Kidney (tissue), 14 donors: ENCODE measurements around the gene GCSAM. TPM values are rescaled to one million over a fixed set of nuclear protein-coding genes. Genes with fewer than 3 reads are reported as not detected.
A peak's percentile ranks its signal among the peaks of the same experiment; 100 is the strongest.

ENCODE experiments used
- DNase-seq, 5 donors: peaks; one replicate each; pipeline ENCODE4 v3.0.0-alpha.2; 2013 to 2020
- FAIRE-seq: peaks from 2 replicates; lab custom pipeline; 2012; peaks lifted over from hg19 to GRCh38; lab: Jason Lieb, UNC
- H3K27ac ChIP-seq, 2 donors: one replicate each; pipeline ENCODE4 v1.7.0; 2013; ENCODE audit warnings: low read depth in 2 of 2, low read length in 2 of 2, inconsistent platforms in 1 of 2
- H3K27me3 ChIP-seq: one replicate; pipeline ENCODE4 v1.7.1; 2013; ENCODE audit warnings: low read length, inconsistent platforms; ENCODE audit not compliant: control insufficient read depth, insufficient read depth
- H3K36me3 ChIP-seq, 3 donors: one replicate each; pipeline versions ENCODE4 v1.7.0 to v1.7.1; 2013; ENCODE audit warnings: low read length in 3 of 3, control low read depth in 1 of 3, inconsistent platforms in 1 of 3; ENCODE audit not compliant: insufficient read depth in 3 of 3, control insufficient read depth in 2 of 3
- H3K4me1 ChIP-seq, 3 donors: one replicate each; pipeline versions ENCODE4 v1.7.0 to v1.7.1; 2013; ENCODE audit warnings: low read length in 3 of 3, inconsistent platforms in 1 of 3, low read depth in 1 of 3; ENCODE audit not compliant: control insufficient read depth in 2 of 3, insufficient read depth in 2 of 3
- H3K4me3 ChIP-seq, 3 donors: one replicate each; pipeline versions ENCODE4 v1.7.0 to v1.8.1; 2013; ENCODE audit warnings: low read length in 3 of 3, control low read depth in 1 of 3, inconsistent platforms in 1 of 3
- H3K9ac ChIP-seq, 3 donors: one replicate each; pipeline versions ENCODE4 v1.7.0 to v1.7.1; 2013; ENCODE audit warnings: low read length in 3 of 3, control low read depth in 1 of 3, inconsistent platforms in 1 of 3
- H3K9me3 ChIP-seq, 3 donors: one replicate each; pipeline versions ENCODE4 v1.7.0 to v1.7.1; 2013; ENCODE audit warnings: low read length in 3 of 3, control low read depth in 1 of 3, inconsistent platforms in 1 of 3; ENCODE audit not compliant: control insufficient read depth in 2 of 3, insufficient read depth in 1 of 3
- intact Hi-C: fragments of 100-400 bp; cut with DNase I; formaldehyde crosslinking; loops from one replicate; pipeline ENCODE4 v1.11.1; 2022
- polyA plus RNA-seq: library from polyadenylated mRNA; stranded (reverse); fragments of 350-450 nt; fragmentation: Illumina TruSeq; extraction: RNeasy Lipid Tissue Mini Kit (QIAGEN cat#74804); gene quantifications from one replicate; pipeline ENCODE4 v1.2.3, GENCODE V29; 2014; ENCODE audit warnings: low read depth, low replicate concordance; ENCODE audit not compliant: insufficient read depth
- total RNA-seq: library from RNA; stranded (reverse); fragmentation: NEBNext Ultra II Directional; extraction: Animal tissue kit (Norgen Biotek cat#: 25700); gene quantifications from one replicate; pipeline ENCODE4 v1.2.1, GENCODE V29; 2021
- TF ChIP-seq, protein P1 (sequence below): IDR thresholded peaks from 3 replicates; pipeline ENCODE4 v1.5.1; 2012; ENCODE audit warnings: mild to moderate bottlenecking, moderate library complexity, borderline replicate concordance; ENCODE audit not compliant: insufficient read depth; ENCODE audit errors: extremely low read depth
- donor health status: control.
- donor health status: control.
- donor health status: control.
- donor health status: control.
- donor health status: control.
- donor health status: DM: yes; HTN: yes; CAD: no.
- donor health status: Normal renal cell carcinoma (clear cell type).

Gene GCSAM
- total and polyA plus RNA-seq, 2 donors from 2014 or later = 0.88 TPM; not detected in 1

DNA sequence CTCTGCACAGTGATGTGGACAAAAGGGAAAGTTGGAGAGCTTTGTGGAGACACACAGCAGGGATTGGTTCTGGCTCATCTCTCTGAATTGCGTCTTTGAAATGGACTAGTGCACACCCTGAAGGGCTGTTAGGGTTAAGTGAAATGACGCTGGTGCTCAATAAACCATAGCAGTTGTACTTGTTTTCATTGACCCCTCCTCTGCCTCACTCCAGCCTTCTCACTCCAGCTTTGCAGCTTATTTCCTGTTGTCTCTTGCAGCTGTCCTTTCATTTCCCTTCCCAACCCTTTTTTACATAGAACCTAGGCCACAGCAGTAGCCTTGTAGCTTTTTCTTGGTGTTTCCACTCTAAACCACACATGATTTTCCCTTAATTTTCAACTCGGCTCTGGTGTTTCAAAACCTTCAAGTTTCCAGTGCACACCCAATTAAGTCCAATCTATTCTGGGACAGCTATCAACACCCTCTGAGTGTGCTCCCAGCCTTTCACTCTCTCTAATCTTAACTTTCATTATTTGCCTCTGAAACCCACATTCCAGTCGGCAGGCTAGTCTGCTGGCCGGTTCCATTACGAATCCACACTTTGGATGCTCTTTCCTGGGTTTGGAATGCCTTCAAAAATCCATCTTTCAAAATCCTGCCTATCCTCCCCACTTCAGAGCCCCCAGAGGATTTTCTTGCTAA is 40.4 kb downstream of the GCSAM start:
- intact Hi-C loops = no loop called here
- Histone ChIP-seq H3K27ac (no peak overlapping the region), H3K4me1 (peaks cover 2 to 5% (median 3%) of the 10 kb centered on the region in 3 donors), H3K36me3 (no peaks in the 10 kb centered on the region), H3K9ac (no peak overlapping the region), H3K9me3 (no peaks in the 10 kb centered on the region), H3K27me3 (no peaks in the 10 kb centered on the region), H3K4me3 (peak overlapping the region in 1 of 3 donors; percentile 30)
- FAIRE-seq = no peak
- peak in 2 of 5 donors; percentile 41 to 42 for DNase-seq
- TF ChIP-seq, protein P1, sequence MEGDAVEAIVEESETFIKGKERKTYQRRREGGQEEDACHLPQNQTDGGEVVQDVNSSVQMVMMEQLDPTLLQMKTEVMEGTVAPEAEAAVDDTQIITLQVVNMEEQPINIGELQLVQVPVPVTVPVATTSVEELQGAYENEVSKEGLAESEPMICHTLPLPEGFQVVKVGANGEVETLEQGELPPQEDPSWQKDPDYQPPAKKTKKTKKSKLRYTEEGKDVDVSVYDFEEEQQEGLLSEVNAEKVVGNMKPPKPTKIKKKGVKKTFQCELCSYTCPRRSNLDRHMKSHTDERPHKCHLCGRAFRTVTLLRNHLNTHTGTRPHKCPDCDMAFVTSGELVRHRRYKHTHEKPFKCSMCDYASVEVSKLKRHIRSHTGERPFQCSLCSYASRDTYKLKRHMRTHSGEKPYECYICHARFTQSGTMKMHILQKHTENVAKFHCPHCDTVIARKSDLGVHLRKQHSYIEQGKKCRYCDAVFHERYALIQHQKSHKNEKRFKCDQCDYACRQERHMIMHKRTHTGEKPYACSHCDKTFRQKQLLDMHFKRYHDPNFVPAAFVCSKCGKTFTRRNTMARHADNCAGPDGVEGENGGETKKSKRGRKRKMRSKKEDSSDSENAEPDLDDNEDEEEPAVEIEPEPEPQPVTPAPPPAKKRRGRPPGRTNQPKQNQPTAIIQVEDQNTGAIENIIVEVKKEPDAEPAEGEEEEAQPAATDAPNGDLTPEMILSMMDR = no peak

DNA sequence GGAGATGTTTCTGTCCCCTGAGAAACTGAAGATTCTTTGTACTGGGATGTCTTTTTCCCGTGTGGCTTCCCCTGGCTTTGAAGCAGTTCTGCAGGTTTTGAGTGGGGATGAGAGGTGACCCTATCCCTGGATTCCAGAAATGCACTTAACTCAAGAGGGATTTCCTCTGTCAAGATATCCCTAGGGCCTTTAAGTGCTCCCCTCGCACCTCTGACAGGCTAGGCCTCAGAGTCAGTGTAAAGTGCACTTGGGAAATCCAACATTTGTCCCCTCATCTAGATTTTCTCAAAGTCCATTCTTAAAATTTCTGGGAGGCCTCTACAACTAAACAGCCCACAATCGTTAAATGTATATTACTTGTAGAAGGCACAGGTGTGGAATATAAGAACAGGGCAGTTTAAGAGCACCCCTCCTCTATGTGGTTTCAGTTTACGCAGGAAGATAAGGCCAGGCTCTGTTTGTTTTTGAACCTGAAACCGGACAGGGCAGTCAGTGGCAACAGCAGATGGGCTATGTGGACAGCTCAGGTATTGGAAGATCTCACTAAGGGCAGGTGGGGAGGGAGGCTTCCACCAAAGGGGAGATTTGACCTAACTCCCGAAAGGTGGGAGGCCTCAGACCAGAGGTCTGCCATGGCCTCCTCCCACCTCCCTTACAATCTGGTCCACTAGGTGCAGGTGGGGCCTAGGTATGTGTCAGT is 42.0 kb downstream of the GCSAM start:
- Histone ChIP-seq H3K4me1 (peaks cover 2 to 7% (median 5%) of the 10 kb centered on the region in 3 donors), H3K4me3 (no peak overlapping the region), H3K36me3 (no peaks in the 10 kb centered on the region), H3K9me3 (no peaks in the 10 kb centered on the region), H3K27me3 (no peaks in the 10 kb centered on the region), H3K9ac (no peak overlapping the region), H3K27ac (no peak overlapping the region)
- no peak for FAIRE-seq
- intact Hi-C loops = no loop called here
- peak in 4 of 5 donors; percentile 42 to 53 (median 50) for DNase-seq
- TF ChIP-seq, protein P1 = no peak

DNA sequence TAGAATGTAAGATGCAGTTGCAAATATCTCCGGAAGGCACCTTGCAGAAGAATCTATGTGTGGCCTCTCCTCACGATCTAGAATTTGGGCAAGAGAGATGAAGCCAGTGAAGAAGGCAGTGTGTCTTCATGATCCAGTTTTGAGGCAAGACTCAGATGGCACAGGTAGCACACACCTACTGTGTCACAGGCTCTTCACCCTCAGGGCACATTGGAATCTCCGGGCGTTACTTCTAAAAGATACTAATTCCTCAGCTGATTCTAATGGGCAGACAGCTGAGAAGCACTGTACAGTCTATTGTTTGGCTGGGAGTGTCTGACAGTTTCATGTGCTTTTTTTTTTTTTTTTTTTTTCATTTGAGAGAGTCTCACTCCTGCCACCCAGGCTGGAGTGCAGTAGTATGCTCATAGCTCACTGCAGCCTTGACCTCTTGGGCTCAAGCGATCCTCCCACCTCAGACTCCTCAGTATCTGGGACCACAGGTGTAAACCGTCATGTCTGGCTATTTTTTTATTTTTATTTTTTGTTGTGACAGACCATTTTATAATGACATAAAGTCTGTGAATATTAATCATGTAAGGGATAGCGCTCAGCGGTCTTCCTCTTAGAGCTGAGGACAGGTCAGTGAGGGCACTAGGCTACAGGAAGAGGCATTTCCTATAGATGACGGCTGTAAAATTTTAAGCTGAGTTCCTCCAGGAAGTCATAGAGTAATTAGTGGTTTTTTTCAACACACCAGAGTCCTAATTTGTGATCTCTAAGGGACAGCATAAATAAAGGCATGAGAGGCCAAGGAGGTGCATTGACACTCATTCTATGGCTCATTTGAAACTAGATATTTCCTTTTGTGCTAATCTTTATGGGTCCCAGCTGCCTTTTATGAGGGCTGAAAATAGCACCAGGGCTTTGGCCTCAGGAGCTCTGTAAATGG is 42.8 kb downstream of the GCSAM start:
- peaks cover 2 to 12% (median 9%) of the 10 kb centered on the region in 3 donors for H3K4me1 ChIP-seq
- no peak overlapping the region for H3K4me3 ChIP-seq
- no peaks in the 10 kb centered on the region for H3K36me3 ChIP-seq
- H3K9ac ChIP-seq = no peak overlapping the region
- no peaks in the 10 kb centered on the region for H3K27me3 ChIP-seq
- H3K9me3 ChIP-seq = no peaks in the 10 kb centered on the region
- no peak overlapping the region for H3K27ac ChIP-seq
- no peak for FAIRE-seq
- peak in 4 of 5 donors; percentile 44 to 73 (median 62) for DNase-seq
- TF ChIP-seq, protein P1 = no peak
- intact Hi-C loops = no loop called here
